Hippocampal formation (tissue), 2 donors: ENCODE measurements around the gene TP53I11.

Experiments
- DNase-seq, 2 donors: peaks; one replicate each; lab custom pipeline; 2025; lab: John Stamatoyannopoulos, UW

The TP53I11 gene, protein sequence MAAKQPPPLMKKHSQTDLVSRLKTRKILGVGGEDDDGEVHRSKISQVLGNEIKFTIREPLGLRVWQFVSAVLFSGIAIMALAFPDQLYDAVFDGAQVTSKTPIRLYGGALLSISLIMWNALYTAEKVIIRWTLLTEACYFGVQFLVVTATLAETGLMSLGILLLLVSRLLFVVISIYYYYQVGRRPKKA

GRCh38 chr11:44950625-44951476 is at the start of gene TP53I11:
Gene TP53I11 (minus strand): TSS chr11:44950883. CDS start chr11:44938335, 12,548 bp downstream.
- peak in 1 of 2 donors; percentile 27 for DNase-seq

- DNase-seq: no peak
Observed at GRCh38 chr11:44999068-44999467, 48.4 kb upstream of the TP53I11 start.

DNA sequence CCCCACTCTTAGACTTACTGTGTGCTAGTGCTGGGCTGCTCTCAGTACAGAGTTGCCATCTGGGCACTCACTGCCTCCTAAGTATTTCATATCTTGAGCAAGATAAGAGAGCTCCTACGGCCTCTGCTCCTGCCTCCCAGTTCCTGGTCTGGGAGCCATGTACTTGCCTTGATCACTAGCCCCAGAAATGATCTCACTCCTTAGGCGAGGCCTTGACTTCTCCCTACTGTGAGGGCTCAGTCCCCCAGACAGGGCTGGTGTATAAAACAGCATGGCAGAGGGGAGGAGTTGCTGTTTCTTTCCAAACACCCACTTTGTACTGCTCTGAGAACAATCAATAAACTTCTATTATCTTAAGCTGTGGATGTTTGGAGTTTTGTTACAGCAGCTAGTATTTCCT is 47.4 kb upstream of the TP53I11 start:
- DNase-seq: no peak

DNA sequence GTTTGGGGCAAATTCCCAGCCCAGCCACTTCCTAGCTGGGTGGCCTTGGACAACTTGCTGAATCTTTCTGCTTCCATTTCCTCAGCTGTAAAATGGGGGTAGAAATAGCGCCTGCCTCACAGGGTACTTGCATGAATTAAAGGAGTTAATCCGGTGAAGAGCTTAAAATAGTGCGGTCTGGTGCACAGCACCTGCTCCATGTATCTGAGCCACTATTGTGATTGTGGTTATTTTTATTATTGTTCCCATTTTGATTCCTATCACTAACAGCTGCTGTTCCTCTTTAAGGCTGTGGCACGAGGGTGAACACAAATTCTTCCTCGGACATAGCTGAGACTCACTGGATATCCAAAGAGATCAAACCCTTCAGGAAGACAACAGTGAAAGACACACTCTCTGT is 46.9 kb upstream of the TP53I11 start:
- DNase-seq: no peak

GRCh38 chr11:44994753-44995152 is 44.1 kb upstream of the TP53I11 start:
- no peak for DNase-seq

DNA sequence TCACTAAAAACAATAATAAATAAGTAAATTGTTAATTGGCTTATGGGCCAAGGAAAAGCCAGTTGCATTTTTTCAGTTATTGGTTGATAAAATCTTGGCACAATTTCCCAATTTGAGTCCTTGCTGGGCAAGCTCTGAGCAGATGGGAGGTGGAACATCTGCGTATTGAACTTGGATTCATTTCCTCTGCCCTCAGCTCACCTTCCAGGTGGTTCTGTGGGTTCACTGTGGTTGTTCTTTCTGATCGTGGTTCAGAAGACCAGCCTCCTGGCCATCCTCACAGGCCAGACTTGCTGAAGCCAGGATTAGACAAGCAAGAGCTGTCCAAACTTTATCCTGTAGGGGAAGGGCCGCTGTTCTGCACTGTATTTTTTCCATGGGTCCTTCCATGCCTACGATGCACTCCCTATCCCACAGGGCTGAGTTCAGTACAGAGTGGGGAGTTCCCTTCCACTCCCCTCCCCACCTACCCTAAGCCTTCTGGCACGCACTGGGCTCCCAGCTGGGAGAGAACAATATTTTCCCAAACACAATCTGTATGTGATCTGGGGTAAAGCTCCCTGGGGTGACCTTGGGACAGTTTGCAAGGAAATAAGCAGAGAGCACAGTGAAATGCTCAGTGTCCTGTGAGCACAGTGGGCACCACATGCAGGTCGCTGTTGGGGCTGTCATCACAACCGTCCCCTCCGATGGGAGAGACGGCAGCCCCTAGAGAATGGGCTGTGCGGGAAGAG is 43.5 kb upstream of the TP53I11 start:
- DNase-seq: no peak

DNA sequence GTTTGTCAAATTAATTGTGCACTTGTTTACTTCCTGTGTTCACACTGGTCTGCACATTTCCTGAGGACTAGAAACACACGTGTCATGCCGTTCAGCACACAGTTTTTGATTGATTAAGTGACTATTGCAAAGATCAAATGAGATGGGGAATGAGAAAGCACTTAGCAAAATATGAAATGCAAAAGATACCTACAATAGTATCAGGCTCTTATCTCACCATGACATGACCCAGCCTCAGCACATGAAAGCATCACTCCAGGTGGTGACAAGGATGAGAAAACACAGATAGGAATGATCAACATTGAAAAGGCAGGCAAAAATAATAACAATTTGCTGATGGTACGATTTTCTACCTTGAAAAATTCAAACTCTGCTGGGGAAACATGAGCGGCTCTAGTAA is 42.1 kb upstream of the TP53I11 start:
- DNase-seq: no peak

DNA sequence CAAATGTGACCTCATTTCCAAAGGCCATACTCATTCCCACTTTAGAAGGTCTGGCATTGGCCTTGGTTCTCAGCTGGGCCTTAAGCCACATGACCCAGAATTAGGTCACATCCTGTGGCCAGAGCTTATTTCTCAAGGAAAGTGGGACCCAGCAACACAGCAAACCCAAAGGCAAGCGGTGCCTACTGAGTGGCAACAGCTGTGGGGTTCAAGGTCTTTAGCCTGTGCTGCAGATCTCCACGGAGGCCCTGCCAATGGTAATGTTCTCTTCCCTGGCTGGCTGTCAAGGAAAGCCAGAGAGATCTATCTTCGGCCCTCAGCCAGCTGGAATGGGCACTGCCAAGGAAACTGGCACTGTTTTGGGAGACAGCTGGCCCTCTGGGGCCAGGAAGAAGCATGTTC is 41.5 kb upstream of the TP53I11 start:
- no peak for DNase-seq

DNA sequence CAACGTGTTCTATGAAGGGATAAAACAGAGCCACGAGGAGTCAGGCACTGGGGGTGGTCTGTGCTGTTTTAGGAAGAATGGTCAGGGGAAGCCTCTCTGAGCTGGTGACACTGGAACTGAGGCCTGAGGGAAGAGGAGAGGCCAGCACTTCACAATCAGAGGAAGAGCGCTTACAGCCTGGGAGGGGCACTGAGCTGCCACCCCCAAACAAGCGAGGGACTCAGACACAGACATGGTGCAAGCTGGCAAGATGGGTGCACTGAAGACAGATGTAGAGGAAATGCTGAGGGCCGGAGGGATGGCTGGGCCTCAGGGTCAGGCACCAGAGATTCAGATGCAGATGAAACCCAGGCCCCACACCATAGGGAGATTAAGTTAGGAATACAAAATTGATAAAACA is 40.0 kb upstream of the TP53I11 start:
- DNase-seq: no peak

GRCh38 chr11:44989831-44990566 is 39.3 kb upstream of the TP53I11 start:
- no peak for DNase-seq

DNA sequence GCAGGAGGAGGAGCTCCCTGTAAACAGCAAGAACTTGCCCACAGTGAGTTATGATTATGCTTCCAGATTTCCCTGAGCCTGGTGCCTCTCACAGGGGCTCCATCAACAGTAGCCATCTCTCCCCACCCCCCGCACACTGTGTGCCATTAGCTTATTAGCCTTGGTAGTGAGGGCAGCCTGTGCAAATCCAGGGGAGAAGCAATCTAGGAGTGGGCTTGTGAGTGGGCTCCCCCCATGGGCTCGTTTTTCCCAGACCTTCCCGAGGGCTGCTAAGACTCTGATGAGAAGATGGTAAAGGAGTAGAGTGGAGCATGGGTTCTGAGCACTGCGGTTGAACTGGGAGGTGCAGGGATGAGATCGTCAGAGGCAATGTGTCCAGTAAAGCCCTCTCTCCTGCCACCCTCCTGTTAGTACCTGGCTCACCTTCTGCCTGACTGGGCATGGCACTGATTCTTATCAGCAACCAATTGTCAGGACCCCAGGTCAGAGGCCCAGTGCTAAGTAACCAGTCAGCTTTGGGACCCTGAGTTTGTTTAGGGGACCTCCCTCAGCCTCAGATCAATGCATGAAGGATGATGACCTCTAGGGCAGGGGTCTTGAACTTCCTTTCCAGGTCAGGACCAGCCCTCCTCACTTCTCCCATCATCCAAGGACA is 38.4 kb upstream of the TP53I11 start:
- DNase-seq: no peak

DNA sequence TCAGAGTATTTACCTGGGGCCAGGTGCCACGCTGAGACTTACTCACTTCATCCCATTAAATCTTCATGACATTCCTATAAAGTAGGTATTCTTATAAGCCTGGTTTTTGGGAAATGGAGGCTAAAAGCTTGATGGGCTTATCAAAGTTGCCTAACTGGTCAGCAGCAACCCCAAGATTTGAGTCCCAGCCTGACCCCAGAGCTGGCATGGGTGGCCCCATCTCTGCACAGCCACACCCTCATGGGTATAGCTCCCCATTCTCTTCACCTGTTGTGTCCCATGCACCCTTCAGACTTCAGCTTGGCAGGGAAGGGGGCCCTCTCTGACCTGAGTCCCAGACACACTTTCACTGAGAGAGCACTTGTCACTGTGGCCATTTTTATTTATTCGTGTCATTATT is 37.4 kb upstream of the TP53I11 start:
- DNase-seq: no peak

DNA sequence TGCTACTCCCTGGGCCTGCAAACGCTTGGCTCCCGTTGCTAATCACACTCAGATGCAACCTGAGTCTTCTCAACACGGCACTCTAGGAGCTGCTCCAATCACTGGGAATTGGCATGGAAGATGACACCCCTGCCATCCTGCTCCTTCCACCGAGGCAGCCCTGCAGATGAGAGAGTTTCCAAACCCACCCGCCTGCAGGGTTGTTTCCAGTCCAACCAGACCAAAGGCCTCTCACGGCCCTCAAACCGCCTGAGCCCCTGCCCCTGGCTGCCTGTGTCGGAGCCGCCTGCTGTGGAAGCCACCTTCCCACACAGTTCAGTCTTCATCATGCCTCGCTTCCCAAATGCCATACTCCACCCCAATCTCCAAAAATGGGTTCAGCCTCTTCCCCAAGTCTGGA is 36.8 kb upstream of the TP53I11 start:
- DNase-seq: no peak

DNA sequence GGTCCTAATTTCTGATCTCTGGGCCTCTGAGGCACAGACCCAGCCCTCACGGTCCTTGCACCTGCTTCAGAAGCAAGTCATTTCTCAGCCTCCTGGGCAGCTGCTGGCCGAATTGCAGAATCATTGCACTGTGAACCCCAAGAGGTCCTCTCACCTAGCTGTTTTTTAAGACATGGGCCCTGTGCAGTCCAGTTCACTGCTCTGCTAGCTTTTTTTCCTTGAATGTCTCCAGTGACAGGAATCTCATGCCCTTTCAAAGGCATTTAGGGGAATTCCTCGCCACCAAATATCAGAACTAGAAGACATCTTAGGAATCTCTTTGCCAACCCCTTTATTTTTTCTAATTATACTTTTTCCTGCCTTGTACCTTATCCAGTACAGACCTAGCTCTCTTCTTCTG is 35.6 kb upstream of the TP53I11 start:
- DNase-seq: no peak

DNA sequence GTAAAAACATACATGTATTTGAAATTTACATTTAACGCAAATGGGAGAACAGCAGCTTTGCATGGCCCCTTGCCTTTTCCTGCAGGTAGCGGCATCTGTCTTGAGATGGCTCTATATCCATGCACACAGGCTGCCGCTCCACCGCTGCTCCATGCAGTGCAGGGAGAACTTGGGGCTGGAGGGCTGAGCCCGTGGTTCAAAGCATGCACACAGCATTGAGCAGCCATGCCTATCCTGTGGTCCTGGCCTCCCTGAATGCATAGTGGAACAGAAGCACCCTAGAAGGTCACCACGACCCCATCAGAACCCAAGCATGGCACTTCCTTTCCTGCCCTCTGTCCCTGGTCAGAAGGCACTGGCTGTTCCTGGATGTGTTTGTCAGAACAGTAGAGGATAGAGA is 35.0 kb upstream of the TP53I11 start:
- DNase-seq: no peak

DNA sequence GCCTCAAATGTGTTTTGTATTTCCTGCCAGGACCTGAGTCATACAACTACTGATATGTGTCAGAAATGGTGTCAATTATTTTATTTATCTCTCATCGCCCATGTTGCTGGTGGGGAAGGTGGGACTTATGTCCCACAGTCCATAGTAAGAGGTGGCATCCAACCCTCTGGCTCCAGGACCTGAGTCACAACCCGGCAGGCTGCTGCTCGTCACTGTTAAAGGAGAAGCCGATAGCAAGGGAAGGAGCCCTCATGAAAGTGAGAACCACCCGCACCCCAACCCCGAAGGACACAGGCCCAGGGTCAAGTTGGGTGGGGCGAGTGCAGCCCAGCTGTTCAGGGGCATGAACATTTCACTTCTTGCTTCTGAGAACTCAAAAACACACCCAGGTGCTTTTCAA is 33.1 kb upstream of the TP53I11 start:
- DNase-seq: no peak

DNA sequence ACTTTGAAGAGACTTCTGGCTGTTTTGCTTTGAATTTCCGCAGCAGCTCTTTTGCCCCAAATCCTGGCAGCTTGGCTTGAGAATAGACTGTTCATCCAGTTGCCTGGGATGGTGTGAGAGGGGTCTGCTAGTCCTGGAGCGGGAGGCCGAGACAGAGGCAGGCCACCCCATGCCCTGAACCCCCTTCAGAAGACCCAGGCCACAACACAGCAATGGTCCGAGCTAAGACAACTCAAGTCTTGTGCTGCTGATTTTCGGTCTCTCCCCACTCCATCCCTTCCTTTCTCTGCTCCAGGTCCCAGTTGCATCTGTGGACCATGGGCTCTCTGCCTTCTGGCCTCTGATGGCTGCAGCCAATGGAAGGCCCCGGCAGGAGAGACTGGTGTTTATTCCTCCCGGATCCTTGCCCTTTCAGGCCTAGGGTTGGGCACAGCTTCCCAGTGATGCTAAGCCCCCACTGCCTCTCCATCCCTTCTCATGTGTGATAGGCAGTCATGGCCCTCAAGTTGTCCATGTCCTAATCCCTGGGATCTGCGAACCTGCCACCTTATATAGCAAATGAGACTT is 31.9 kb upstream of the TP53I11 start:
- no peak for DNase-seq

- no peak for DNase-seq
Observed at GRCh38 chr11:44980533-44981427, 30.1 kb upstream of the TP53I11 start.

- no peak for DNase-seq
Observed at GRCh38 chr11:44979543-44980399, 29.1 kb upstream of the TP53I11 start.
